Measurements from ENCODE around the gene PIGM.

The PIGM gene

DNA sequence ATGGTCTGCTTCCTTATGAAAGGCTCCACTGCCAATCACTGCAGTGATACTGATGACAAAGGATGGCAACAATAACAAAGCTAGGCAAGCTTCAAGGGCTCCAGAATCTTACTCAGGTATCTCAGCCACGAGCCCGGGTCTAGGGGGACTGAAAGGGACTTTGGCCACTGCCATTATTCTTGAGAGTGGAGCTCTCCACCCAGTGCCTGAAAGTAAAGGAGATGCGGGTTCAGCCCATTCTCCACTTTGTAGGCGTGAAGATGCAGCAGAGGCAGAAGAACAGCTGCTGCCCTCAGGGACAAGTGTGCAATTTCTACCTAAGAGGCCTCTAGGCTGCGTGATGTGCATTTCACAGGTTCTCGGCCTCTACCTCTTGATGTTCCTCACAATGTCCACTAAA lies 46.3 kb downstream of the PIGM start:
- DNase-seq = no peak

DNA sequence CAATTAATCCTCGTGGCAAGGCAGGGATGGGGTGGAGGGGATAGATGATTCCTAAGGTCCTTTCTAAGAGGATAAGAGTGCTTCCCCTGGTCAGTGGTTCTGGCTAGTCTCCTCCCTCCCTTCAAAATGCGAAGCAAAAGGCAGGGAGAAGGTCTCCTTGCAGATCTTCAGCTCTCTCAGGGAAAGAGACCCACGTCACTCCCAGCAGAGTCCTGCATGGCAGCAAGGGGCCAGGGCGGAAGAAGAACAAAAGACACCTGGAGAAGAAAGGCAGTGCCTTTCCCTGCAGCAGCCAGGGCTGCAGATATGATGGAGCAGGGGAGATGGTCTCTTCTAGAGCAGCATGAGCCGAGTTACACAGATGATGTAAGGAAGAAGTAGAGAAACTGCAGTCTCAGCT lies 48.1 kb downstream of the PIGM start:
- no peak for DNase-seq

DNA sequence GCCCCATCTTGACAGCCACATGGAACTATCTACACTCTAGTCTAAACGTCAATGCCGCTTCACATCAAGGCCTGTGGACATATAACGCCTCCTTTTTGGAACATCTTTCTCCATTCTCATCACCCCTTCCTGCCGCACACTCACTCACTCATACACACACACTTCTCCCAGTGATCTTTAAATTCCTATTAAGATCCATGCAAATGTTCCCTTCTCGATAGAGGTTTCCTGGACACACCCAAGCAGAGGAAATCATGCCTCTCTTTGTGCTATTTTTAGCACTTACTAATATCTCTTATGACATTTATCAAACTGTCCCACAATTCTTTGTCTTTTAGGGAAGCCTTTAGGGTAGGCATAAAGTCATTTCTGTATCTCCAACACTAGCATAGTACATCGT lies 49.5 kb downstream of the PIGM start:
- DNase-seq = no peak

DNA sequence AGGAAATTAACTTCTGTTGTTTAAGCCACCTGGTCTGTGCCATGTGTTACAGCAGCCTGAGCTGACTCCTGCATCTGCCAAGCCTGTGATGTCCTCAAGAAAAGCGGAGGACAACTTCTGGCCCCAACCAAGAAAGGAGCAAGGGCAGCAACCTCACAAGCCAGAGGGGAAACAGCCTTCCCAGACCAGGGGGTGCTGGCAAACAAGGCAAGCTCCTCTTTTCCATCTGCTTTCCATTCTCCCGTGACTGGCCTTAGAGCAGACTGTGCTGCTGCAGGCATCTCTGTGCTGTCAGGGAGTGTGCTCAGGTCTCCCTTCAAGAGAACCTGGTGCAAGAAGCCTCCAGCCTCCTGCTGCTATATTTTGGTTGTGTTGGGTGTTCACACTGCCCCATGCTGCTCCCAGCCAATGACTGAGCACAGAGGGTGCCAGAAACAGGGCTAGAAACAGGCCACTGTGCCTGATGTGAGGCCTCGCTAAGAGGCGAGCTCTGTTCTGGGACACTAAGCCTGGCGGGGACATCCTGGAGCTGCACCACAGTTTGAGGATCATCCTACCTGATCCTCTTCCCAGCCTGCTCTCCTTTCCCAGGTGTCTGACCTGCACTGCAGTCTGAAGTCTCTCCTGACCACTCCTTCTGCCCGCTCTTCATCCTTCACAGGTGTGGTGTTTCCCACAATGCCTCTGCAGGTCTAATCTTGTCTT lies 50.3 kb downstream of the PIGM start:
- DNase-seq = no peak

DNA sequence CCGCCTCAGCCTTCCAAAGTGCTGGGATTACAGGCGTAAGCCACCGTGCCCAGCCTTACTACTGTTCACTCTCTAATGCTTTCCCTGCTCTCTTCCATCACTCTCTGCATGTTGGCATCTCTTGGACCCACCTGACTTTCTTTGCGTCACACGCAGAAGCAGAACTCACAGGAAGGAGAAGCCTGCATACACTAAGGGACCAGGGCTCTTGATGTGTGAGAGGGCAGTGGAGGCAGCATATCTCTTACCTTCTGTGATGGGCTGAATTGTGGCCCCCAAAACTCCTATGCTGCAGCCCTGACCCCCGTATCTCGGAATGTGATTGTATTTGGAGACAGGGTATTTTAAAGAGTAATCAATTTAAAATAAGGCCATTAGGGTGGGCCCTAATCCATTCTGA lies 51.0 kb downstream of the PIGM start:
- DNase-seq = no peak

DNA sequence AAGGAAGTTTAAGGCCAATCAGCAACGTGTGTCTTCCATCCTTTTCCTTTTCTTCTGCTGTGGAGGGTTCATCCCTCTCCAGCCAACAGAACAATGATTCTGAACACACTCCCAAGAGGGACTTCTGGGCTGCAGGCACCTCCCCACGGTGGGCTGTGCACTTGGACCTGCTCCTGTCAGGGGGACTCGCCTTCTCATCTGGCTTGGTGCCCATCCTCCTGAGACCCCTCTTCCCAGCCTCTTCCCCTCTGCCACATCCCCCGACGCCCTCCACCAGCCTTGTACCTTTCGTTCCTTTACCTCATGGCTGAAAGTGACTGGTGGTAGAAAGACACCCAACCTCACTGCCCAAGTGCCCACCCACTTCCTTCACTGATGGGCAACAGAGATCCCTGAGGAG lies 51.7 kb downstream of the PIGM start:
- DNase-seq = no peak

DNA sequence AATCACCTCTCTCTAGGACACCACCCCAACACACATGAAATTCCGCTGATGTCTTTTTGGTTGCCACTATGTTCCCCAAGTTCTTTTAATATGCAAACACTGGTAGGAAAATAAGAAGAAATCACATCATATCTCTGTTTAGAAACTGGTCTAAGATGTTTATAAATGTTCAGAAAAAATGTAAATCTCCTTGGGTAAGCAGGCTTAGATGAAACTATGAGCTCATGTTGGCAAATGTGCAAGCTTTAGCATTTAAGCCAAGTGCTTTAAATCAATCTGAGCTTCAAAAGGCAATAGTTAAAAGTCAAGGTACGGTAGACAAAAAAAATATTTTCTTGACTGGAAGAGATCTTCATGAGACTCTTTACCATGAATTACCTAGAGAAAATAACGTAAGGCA lies 52.5 kb downstream of the PIGM start:
- DNase-seq = no peak

DNA sequence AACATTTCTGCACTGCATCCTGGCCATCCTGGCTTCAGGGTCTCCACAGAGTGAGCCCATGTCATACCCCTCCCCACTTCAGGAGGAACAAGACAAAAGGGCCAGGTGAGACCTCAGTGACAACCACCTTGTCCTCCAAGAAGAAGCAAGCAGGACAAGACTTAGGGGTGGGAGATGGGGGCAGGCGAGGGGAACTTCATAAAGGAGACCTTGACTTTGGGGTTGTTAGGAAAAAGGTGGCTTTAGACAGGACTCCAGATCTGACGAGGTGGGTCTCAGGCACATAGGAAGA lies 53.7 kb downstream of the PIGM start:
- no peak for DNase-seq

DNA sequence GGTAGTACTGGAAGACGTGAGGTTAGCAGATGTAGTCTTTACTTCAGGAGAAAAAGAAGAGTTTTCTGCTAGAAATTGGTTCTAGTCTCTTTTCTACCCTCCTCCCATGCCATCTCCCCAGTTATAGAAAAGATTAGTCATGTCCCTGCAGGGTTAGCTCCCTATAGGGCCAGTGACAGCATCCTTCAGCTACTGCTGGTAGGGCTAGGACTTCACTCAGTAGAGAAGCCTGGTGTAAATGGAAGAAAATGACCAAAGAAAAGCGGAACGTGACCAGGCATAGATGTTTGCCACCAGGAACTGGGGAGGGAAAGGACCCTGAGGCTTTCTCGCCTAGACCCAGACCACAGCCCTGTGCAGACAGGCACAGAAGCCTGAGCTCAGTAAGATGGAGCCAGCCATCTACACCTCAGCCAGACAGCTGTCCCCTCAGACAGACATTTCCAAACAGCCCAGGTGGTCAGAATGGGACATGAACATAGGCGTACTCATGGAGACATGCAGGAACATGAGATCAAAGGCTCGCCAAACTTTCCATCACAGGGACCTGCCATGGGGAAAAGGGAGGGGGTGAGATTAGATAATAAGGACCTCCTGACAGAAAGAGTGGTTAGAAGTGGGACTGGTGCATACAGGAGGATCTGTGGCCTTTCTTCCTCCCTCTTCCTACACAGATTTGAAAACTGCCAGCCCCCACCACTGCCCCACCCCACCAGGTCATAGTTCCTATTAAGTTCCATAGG lies 54.3 kb downstream of the PIGM start:
- no peak for DNase-seq

Measured in activated gamma-delta T cell (primary cell).